Activated CD4-positive, alpha-beta memory T cell treated with anti-CD3 and anti-CD28 coated beads for 36 hours (primary cell): Measurements from ENCODE around the gene MICALL1. TPM values are rescaled to one million over a fixed set of nuclear protein-coding genes. Genes with fewer than 3 reads are reported as not detected.

ENCODE experiments used
- CTCF ChIA-PET: fragments of 350-600 bp; sonication (Branson Sonifier 250); formaldehyde crosslinking; loops from one replicate; lab custom pipeline; 2021; ENCODE audit warnings: antibody characterized with exemption, inconsistent platforms; lab: Charles Lee
- POLR2A ChIA-PET: fragments of 350-600 bp; sonication (Branson Sonifier 250); formaldehyde crosslinking; loops from one replicate; lab custom pipeline; 2021; ENCODE audit warnings: antibody characterized with exemption; lab: Charles Lee
- DNase-seq: peaks from one replicate; pipeline ENCODE4 v3.0.0-alpha.2; 2020
- H3K27ac Mint-ChIP-seq: one replicate; pipeline ENCODE4 v1.8.0; 2021; ENCODE audit warnings: mixed read lengths
- H3K27me3 Mint-ChIP-seq: one replicate; pipeline ENCODE4 v1.8.0; 2021; ENCODE audit warnings: mixed read lengths
- H3K36me3 Mint-ChIP-seq: one replicate; pipeline ENCODE4 v1.8.0; 2021; ENCODE audit warnings: mixed read lengths
- H3K4me1 Mint-ChIP-seq: one replicate; pipeline ENCODE4 v1.8.0; 2021; ENCODE audit warnings: low read depth, mixed read lengths
- H3K4me3 Mint-ChIP-seq: one replicate; pipeline ENCODE4 v1.8.0; 2021; ENCODE audit warnings: mild to moderate bottlenecking, mixed read lengths
- H3K9me3 Mint-ChIP-seq: one replicate; pipeline ENCODE4 v1.8.0; 2021; ENCODE audit warnings: mixed read lengths
- intact Hi-C: fragments of 100-400 bp; cut with micrococcal nuclease; formaldehyde crosslinking; loops from one replicate; pipeline ENCODE4 v1.15.1; 2023
- total RNA-seq, 2 experiments: library from RNA; stranded (reverse); gene quantifications; one replicate each; pipeline ENCODE4 v1.2.3, GENCODE V29; 2021

The MICALL1 gene
- total RNA-seq, 2 experiments from 2014 or later: 18.4 to 19.1 TPM

- H3K9me3 Mint-ChIP-seq: no peaks in the 10 kb centered on the region
- H3K36me3 Mint-ChIP-seq: no peaks in the 10 kb centered on the region
- no peak overlapping the region for H3K4me3 Mint-ChIP-seq
- POLR2A ChIA-PET: no interaction called here
- intact Hi-C loops: no loop called here
- DNase-seq: no peak
- H3K27ac Mint-ChIP-seq: no peak overlapping the region
- CTCF ChIA-PET: no interaction called here
- no peaks in the 10 kb centered on the region for H3K27me3 Mint-ChIP-seq
- no peaks in the 10 kb centered on the region for H3K4me1 Mint-ChIP-seq
Observed at GRCh38 chr22:37981282-37982011, 75.3 kb downstream of the MICALL1 start.

GRCh38 chr22:37982151-37982785 is 76.2 kb downstream of the MICALL1 start:
- POLR2A ChIA-PET: no interaction called here

DNA sequence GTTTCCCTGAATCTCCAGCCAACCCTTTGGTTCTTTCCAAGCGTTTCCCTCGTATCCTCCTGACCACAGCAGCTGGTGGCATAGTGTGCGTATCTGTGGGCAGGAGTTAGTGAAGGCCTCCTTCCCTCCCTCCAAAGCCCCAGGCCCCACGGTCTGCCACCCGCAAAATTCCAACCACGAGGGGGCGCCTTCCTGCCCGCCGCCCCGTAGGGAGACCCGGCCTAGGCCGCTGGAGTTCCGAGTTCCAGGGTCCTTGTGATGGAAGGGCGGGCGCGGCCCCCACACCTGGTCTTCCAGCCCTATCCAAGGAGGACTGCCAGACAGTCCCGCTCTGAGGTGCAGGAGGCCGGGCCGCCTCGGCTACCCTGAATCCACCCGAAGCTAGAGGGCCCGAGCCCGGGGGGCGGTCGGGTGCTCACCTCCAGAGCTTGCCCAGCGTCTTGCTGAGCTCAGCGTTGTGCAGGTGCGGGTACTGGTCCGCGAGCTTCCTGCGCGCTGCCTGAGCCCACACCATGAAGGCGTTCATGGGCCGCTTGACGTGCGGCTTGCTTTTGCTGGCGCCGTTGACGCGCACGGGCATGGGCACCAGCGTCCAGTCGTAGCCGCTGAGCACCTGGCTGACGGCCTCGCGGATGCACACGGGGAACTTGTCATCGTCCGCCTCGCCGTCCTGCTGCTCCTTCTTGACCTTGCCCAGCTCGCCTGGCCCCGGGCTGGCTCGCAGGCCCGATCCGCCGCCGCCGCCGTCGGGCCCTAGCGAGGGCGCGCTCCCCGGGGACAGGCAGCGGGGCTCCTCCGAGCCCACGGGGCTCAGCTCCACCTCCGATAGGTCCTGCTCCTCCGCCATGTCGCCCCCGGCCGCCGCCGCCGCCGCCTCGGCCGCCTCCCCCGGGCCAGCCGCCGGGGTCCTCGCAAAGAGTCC is 77.1 kb downstream of the MICALL1 start:
- Mint-ChIP-seq H3K27ac (no peak overlapping the region), H3K4me3 (no peak overlapping the region), H3K36me3 (no peaks in the 10 kb centered on the region), H3K4me1 (no peaks in the 10 kb centered on the region), H3K9me3 (no peaks in the 10 kb centered on the region), H3K27me3 (no peaks in the 10 kb centered on the region)
- CTCF ChIA-PET: no interaction called here
- POLR2A ChIA-PET: no interaction called here
- no peak for DNase-seq
- intact Hi-C loops: no loop called here

More at GRCh38 chr22:37982151-37982785, 76.2 kb downstream of the MICALL1 start:
- H3K9me3 Mint-ChIP-seq: no peaks in the 10 kb centered on the region
- intact Hi-C loops: no loop called here
- H3K36me3 Mint-ChIP-seq: no peaks in the 10 kb centered on the region
- no peak overlapping the region for H3K4me3 Mint-ChIP-seq
- H3K27me3 Mint-ChIP-seq: no peaks in the 10 kb centered on the region
- DNase-seq: no peak
- no peak overlapping the region for H3K27ac Mint-ChIP-seq
- H3K4me1 Mint-ChIP-seq: no peaks in the 10 kb centered on the region
- CTCF ChIA-PET: no interaction called here

- Mint-ChIP-seq H3K27me3 (no peaks in the 10 kb centered on the region), H3K4me3 (no peak within 1 kb of the TSS), H3K27ac (no peak within 1 kb of the TSS), H3K36me3 (no peaks in the 10 kb centered on the region), H3K4me1 (no peaks in the 10 kb centered on the region), H3K9me3 (no peaks in the 10 kb centered on the region)
- DNase-seq: no peak
- ChIA-PET CTCF (no interaction called here), POLR2A (no interaction called here)
- intact Hi-C loops: no loop called here
Observed at GRCh38 chr22:37983860-37984791, 78.0 kb downstream of the MICALL1 start, which contains the start of gene SOX10. Gene SOX10 (minus strand): TSS chr22:37984555. CDS start chr22:37983784, 771 bp downstream.

GRCh38 chr22:37985050-37985585 is 79.0 kb downstream of the MICALL1 start:
- Mint-ChIP-seq H3K27ac (no peak overlapping the region), H3K27me3 (no peaks in the 10 kb centered on the region), H3K9me3 (no peaks in the 10 kb centered on the region), H3K4me3 (no peak overlapping the region), H3K4me1 (no peaks in the 10 kb centered on the region), H3K36me3 (no peaks in the 10 kb centered on the region)
- intact Hi-C loops: no loop called here
- ChIA-PET CTCF (interaction anchor here (0.5 kb wide), 1 partner anchor 124 kb away, joined by 3 read pairs; no protein-coding TSS in a partner anchor), POLR2A (no interaction called here)
- no peak for DNase-seq

- Mint-ChIP-seq H3K4me1 (no peaks in the 10 kb centered on the region), H3K27me3 (no peaks in the 10 kb centered on the region), H3K9me3 (no peaks in the 10 kb centered on the region), H3K27ac (no peak overlapping the region), H3K4me3 (no peak overlapping the region), H3K36me3 (no peaks in the 10 kb centered on the region)
- POLR2A ChIA-PET: no interaction called here
- no peak for DNase-seq
- CTCF ChIA-PET: interaction anchor here (0.5 kb wide), 1 partner anchor 124 kb away, joined by 3 read pairs; no protein-coding TSS in a partner anchor
- intact Hi-C loops: no loop called here
Observed at GRCh38 chr22:37985751-37986281, 79.7 kb downstream of the MICALL1 start.

- intact Hi-C loops: no loop called here
- H3K4me3 Mint-ChIP-seq: no peak overlapping the region
- no peaks in the 10 kb centered on the region for H3K36me3 Mint-ChIP-seq
- H3K27ac Mint-ChIP-seq: no peak overlapping the region
- no peaks in the 10 kb centered on the region for H3K9me3 Mint-ChIP-seq
- ChIA-PET CTCF (no interaction called here), POLR2A (no interaction called here)
- no peak for DNase-seq
- H3K4me1 Mint-ChIP-seq: no peaks in the 10 kb centered on the region
- no peaks in the 10 kb centered on the region for H3K27me3 Mint-ChIP-seq
Observed at GRCh38 chr22:37986371-37986770, 80.3 kb downstream of the MICALL1 start.

DNA sequence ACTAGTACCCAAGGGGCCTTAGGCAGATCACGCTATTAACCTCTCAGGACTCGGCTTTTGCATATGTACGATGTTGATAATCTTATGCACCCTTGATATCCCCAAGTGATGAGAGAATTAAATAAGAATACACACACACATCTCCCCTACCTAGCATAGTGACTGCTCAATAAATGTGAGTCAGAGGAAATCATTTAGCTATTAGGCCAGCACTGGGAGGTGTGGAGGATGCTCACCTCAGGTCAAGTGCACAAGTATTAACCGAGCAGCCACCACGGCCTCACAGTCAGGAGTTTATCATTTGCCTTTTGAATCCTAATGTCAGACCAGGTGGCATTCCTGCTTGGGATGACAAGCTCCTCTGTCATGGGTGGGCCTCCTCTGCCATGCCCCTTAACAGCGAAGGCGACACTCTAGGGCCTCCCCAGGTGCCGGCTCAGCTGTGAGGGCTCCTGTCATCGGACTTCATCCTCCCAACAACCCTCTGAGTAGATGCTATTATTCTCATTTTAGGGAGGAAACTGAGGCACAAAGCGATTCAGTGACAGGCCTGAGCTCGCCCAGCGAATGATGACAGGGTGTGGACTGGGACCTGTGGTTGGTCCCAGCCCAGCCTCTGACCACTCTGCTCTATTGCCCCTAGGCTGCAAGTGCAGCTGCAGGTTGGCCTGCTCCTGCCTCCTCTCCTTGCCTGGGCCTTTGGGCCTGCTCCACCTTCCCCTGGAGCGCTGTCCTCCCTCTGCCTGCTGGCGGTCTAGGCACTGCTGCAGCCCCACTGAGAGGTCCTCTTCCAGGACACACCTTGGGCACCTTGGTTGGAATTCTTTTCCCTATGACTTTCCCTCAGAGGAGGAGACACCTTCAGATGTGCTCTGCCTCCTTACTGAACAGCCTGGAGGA is 83.3 kb downstream of the MICALL1 start:
- ChIA-PET CTCF (no interaction called here), POLR2A (no interaction called here)
- no peak overlapping the region for H3K27ac Mint-ChIP-seq
- DNase-seq: no peak
- no peak overlapping the region for H3K4me3 Mint-ChIP-seq
- H3K27me3 Mint-ChIP-seq: no peaks in the 10 kb centered on the region
- no peaks in the 10 kb centered on the region for H3K9me3 Mint-ChIP-seq
- no peaks in the 10 kb centered on the region for H3K4me1 Mint-ChIP-seq
- intact Hi-C loops: no loop called here
- no peaks in the 10 kb centered on the region for H3K36me3 Mint-ChIP-seq

- Mint-ChIP-seq H3K4me3 (no peak overlapping the region), H3K36me3 (no peaks in the 10 kb centered on the region), H3K27me3 (no peaks in the 10 kb centered on the region), H3K27ac (no peak overlapping the region), H3K4me1 (no peaks in the 10 kb centered on the region), H3K9me3 (no peaks in the 10 kb centered on the region)
- DNase-seq: no peak
- POLR2A ChIA-PET: no interaction called here
- CTCF ChIA-PET: no interaction called here
- intact Hi-C loops: no loop called here
Observed at GRCh38 chr22:37990301-37990700, 84.2 kb downstream of the MICALL1 start.

- Mint-ChIP-seq H3K4me1 (no peaks in the 10 kb centered on the region), H3K9me3 (no peaks in the 10 kb centered on the region), H3K27me3 (no peaks in the 10 kb centered on the region), H3K36me3 (no peaks in the 10 kb centered on the region), H3K4me3 (no peak overlapping the region), H3K27ac (no peak overlapping the region)
- ChIA-PET CTCF (no interaction called here), POLR2A (no interaction called here)
- no peak for DNase-seq
- intact Hi-C loops: no loop called here
Observed at GRCh38 chr22:37990862-37991261, 84.8 kb downstream of the MICALL1 start.
